MM.1S (cell line): Measurements from ENCODE around the gene KRT76.

Source experiments
- DNase-seq: peaks from one replicate; pipeline ENCODE4 v3.0.0-alpha.2; 2015
- H2AFZ ChIP-seq: fragments of 300-600 bp; sonication (generic); 2 replicates; pipeline ENCODE4 v1.6.0; 2016; ENCODE audit warnings: antibody characterized with exemption, low read length
- H3F3A ChIP-seq: fragments of 300-600 bp; sonication (generic); 2 replicates; pipeline ENCODE4 v1.6.1; 2016; ENCODE audit warnings: mild to moderate bottlenecking, antibody characterized with exemption, low read length, moderate library complexity, mixed read lengths; ENCODE audit not compliant: insufficient read depth
- H3K27ac ChIP-seq: fragments of 300-600 bp; sonication (generic); 2 replicates; pipeline ENCODE4 v1.5.1; 2016; ENCODE audit warnings: mild to moderate bottlenecking, low read length
- H3K27me3 ChIP-seq: fragments of 300-600 bp; sonication (generic); replicated peaks from 2 replicates; pipeline ENCODE4 v1.6.0; 2016; ENCODE audit warnings: low read length; ENCODE audit not compliant: insufficient read depth
- H3K36me3 ChIP-seq: fragments of 300-600 bp; sonication (generic); replicated peaks from 2 replicates; pipeline ENCODE4 v1.6.1; 2016; ENCODE audit warnings: mild to moderate bottlenecking, low read length, mixed read lengths; ENCODE audit not compliant: insufficient read depth
- H3K4me1 ChIP-seq: fragments of 300-600 bp; sonication (generic); 2 replicates; pipeline ENCODE4 v1.6.1; 2016; ENCODE audit warnings: low read length, mixed read lengths
- H3K4me2 ChIP-seq: fragments of 300-600 bp; sonication (generic); 2 replicates; pipeline ENCODE4 v1.6.0; 2016; ENCODE audit warnings: low read depth, low read length
- H3K4me3 ChIP-seq: fragments of 300-600 bp; sonication (generic); 2 replicates; pipeline ENCODE4 v1.5.1; 2016; ENCODE audit warnings: low read length, mixed read lengths
- H3K79me2 ChIP-seq: fragments of 300-600 bp; sonication (generic); 2 replicates; pipeline ENCODE4 v1.6.1; 2016; ENCODE audit warnings: mixed run types, low read length, mixed read lengths
- H3K9ac ChIP-seq: fragments of 300-600 bp; sonication (generic); 2 replicates; pipeline ENCODE4 v1.6.1; 2016; ENCODE audit warnings: low read length, mixed read lengths
- H3K9me2 ChIP-seq: fragments of 300-600 bp; sonication (generic); replicated peaks from 2 replicates; pipeline ENCODE4 v1.6.1; 2016; ENCODE audit warnings: mild to moderate bottlenecking, low read length, mixed read lengths; ENCODE audit not compliant: insufficient read depth
- H3K9me3 ChIP-seq: fragments of 300-600 bp; sonication (generic); replicated peaks from 2 replicates; pipeline ENCODE4 v1.6.1; 2016; ENCODE audit warnings: mild to moderate bottlenecking, low read length, mixed read lengths; ENCODE audit not compliant: insufficient read depth
- H4K20me1 ChIP-seq: fragments of 300-600 bp; sonication (generic); 2 replicates; pipeline ENCODE4 v1.6.1; 2016; ENCODE audit warnings: mild to moderate bottlenecking, low read length, moderate library complexity, mixed read lengths; ENCODE audit not compliant: insufficient read depth
- CTCF ChIP-seq: fragments of 300-600 bp; sonication (generic); IDR thresholded peaks from 2 replicates; pipeline ENCODE4 v1.5.1; 2016; ENCODE audit warnings: antibody characterized with exemption, low read length, mixed read lengths
- EZH2 ChIP-seq: fragments of 300-600 bp; sonication (generic); optimal IDR thresholded peaks from 2 replicates; pipeline ENCODE3; 2017; ENCODE audit warnings: low read depth, mild to moderate bottlenecking, antibody characterized with exemption, low read length, mixed read lengths
- EZH2phosphoT487 ChIP-seq: fragments of 300-600 bp; sonication (generic); IDR thresholded peaks from 2 replicates; pipeline ENCODE4 v1.6.1; 2018; ENCODE audit warnings: antibody characterized with exemption, low read length

KRT76 gene

DNA sequence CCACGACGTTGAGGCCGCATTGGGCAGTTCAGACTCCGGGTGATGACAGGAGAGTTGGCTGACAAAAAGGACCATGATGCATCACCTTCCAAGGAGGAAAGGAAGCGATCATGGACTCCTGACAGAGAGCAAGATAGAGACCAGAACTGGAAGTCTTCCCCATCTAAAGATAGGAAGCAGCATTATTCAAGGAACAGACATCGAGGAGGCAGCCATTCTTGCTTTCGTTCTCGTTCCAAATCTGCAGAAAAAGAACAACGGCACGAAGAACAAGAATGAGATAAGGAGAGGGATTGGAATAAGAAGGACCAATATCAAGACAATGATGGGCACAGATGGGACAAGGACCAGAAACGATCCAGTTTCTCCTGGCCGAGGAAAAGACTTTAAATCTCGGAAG lies 46.8 kb downstream of the KRT76 start:
- no peak for DNase-seq
- no peaks in the 10 kb centered on the region for H4K20me1 ChIP-seq
- H3K27me3 ChIP-seq = peaks cover 75% of the 10 kb centered on the region
- TF ChIP-seq EZH2 (no peak), CTCF (no peak), EZH2phosphoT487 (no peak)
- no peak overlapping the region for H3K27ac ChIP-seq
- H2AFZ ChIP-seq = no peak overlapping the region
- no peak overlapping the region; the same call in 1 of the 2 replicates for H3K4me2 ChIP-seq
- H3K9ac ChIP-seq = no peak overlapping the region
- H3K9me2 ChIP-seq = no peaks in the 10 kb centered on the region
- no peaks in the 10 kb centered on the region for H3K79me2 ChIP-seq
- no peaks in the 10 kb centered on the region for H3F3A ChIP-seq
- no peaks in the 10 kb centered on the region for H3K36me3 ChIP-seq
- H3K4me1 ChIP-seq = no peaks in the 10 kb centered on the region
- H3K4me3 ChIP-seq = no peak overlapping the region
- no peaks in the 10 kb centered on the region for H3K9me3 ChIP-seq

DNA sequence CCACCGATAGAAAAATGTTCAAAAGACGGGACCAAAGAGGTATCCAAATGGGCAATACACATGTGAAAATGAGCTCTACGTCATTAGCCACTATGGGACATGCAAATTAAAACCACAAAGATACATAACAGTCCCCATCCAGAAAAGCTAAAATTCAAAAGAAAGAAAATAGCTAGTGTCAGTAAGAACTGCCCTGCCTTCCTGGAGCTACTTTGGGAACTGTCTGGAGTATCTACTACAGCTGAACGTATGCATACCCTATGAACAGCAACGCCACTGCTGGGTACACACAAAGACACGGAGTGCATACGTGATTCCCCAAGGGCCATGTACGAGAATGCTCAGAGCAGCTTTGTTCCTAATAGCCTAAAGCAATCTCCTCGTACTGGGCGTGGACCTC lies 48.0 kb downstream of the KRT76 start:
- H3K4me2 ChIP-seq = no peak overlapping the region
- H3K4me3 ChIP-seq = no peak overlapping the region
- no peak overlapping the region for H2AFZ ChIP-seq
- H3K36me3 ChIP-seq = no peaks in the 10 kb centered on the region
- H3K9me3 ChIP-seq = no peaks in the 10 kb centered on the region
- no peaks in the 10 kb centered on the region for H4K20me1 ChIP-seq
- H3K27me3 ChIP-seq = peaks cover 83% of the 10 kb centered on the region
- no peaks in the 10 kb centered on the region for H3K79me2 ChIP-seq
- H3K9ac ChIP-seq = no peak overlapping the region
- no peaks in the 10 kb centered on the region for H3F3A ChIP-seq
- H3K4me1 ChIP-seq = no peaks in the 10 kb centered on the region
- no peak for DNase-seq
- no peaks in the 10 kb centered on the region for H3K9me2 ChIP-seq
- TF ChIP-seq EZH2phosphoT487 (no peak), EZH2 (no peak), CTCF (no peak)
- no peak overlapping the region for H3K27ac ChIP-seq

GRCh38 chr12:52728374-52728773 lies 48.8 kb downstream of the KRT76 start:
- no peak overlapping the region for H3K4me2 ChIP-seq
- no peak overlapping the region for H3K9ac ChIP-seq
- H3K4me3 ChIP-seq = no peak overlapping the region
- no peaks in the 10 kb centered on the region for H3K36me3 ChIP-seq
- peaks cover 78% of the 10 kb centered on the region for H3K27me3 ChIP-seq
- TF ChIP-seq EZH2 = no peak
- no peak for TF ChIP-seq CTCF
- TF ChIP-seq EZH2phosphoT487 = no peak
- no peak for DNase-seq
- no peak overlapping the region for H2AFZ ChIP-seq
- no peaks in the 10 kb centered on the region for H3F3A ChIP-seq
- no peak overlapping the region for H3K27ac ChIP-seq
- H3K9me2 ChIP-seq = no peaks in the 10 kb centered on the region
- no peaks in the 10 kb centered on the region for H3K79me2 ChIP-seq
- H3K4me1 ChIP-seq = no peaks in the 10 kb centered on the region
- H4K20me1 ChIP-seq = no peaks in the 10 kb centered on the region
- no peaks in the 10 kb centered on the region for H3K9me3 ChIP-seq

- DNase-seq = no peak
Observed at GRCh38 chr12:52727037-52727436, 50.1 kb downstream of the KRT76 start.

More at GRCh38 chr12:52727037-52727436, 50.1 kb downstream of the KRT76 start:
- Histone ChIP-seq H3K4me2 (no peak overlapping the region), H3K9me2 (no peaks in the 10 kb centered on the region), H2AFZ (no peak overlapping the region), H3K36me3 (no peaks in the 10 kb centered on the region), H4K20me1 (no peaks in the 10 kb centered on the region), H3K9ac (no peak overlapping the region), H3K79me2 (no peaks in the 10 kb centered on the region), H3K27me3 (peaks cover 66% of the 10 kb centered on the region), H3K4me3 (no peak overlapping the region), H3F3A (no peaks in the 10 kb centered on the region), H3K9me3 (no peaks in the 10 kb centered on the region), H3K4me1 (no peaks in the 10 kb centered on the region), H3K27ac (no peak overlapping the region)
- TF ChIP-seq EZH2phosphoT487 (no peak), CTCF (no peak)
